22Rv1 (cell line): Measurements from ENCODE around the gene NADK2.

ENCODE experiments used
- CTCF ChIP-seq: fragments of 450-650 bp; IDR thresholded peaks from 2 replicates; pipeline ENCODE4 v1.5.1; 2017; ENCODE audit warnings: mild to moderate bottlenecking
- ZFX ChIP-seq: fragments of 450-650 bp; IDR thresholded peaks from 2 replicates; pipeline ENCODE4 v1.6.1; 2017; ENCODE audit warnings: antibody characterized with exemption, borderline replicate concordance

- TF ChIP-seq CTCF: no peak
- no peak for TF ChIP-seq ZFX
Measured at GRCh38 chr5:36238502-36239295, 3.0 kb downstream of the NADK2 start.
